ENCODE results near the gene RPTOR.

GRCh38 chr17:80624864-80625263, 80.2 kb downstream of the RPTOR start:
- TF ChIP-seq EZH2 (IDR thresholded peaks at IDR 0.05; ENCODE audit: low read length) (no peak), CTCF (optimal IDR thresholded peaks at IDR 0.05 in 1 of 3, IDR thresholded peaks at IDR 0.05 in 1 of 3, conservative IDR thresholded peaks at IDR 0.05 in 1 of 3; ENCODE audit: extremely low read depth in 1 of 3, insufficient read depth in 2 of 3, low read length in 3 of 3) (no peak)

All from keratinocyte (primary cell).